Body of pancreas (tissue), 4 donors: ENCODE measurements around the gene SIRPA.

Experiments
- CTCF ChIP-seq, 7 experiments: fragments of 450-650 bp in 4 of 7; fragments of 200-600 bp in 3 of 7; sonication (generic) in 3 of 7; IDR thresholded peaks; one replicate each; pipeline ENCODE4 v1.5.1; 2016 to 2019; ENCODE audit warnings: antibody characterized with exemption in 7 of 7
- POLR2A ChIP-seq, 3 donors: fragments of 450-650 bp; IDR thresholded peaks; one replicate each; pipeline ENCODE4 v1.6.1; 2016; ENCODE audit warnings: antibody characterized with exemption in 3 of 3, mild to moderate bottlenecking in 2 of 3

- TF ChIP-seq POLR2A (IDR thresholded peaks at IDR 0.05) (no peak), CTCF (IDR thresholded peaks at IDR 0.05) (no peak)
Observed at GRCh38 chr20:1872459-1873097, 22.6 kb upstream of the SIRPA start.
